ENCODE results near the gene SRP9.
"Not testable (repeated sequence)": the region's sequence is repeated elsewhere in the genome, so short reads cannot be mapped to it uniquely, and the experiment has no call there.

SRP9 gene

DNA sequence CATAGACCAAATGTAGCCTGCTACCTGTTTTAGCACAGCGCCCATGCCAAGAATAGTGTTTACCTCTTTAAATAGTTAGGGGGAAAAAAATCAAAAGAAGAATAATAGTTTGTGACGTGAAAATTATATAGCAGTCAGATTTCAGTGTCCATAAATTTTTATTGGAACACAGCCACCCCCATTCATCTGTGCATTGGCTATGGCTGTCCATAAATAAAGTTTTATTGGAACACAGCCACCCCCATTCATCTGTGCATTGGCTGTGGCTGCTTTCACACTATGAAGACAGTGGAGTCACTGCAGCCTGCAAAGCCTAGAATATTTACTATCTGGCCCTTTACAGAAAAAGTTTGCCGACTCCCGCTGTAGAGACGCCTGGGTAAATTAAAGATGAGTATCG is 53.2 kb downstream of the SRP9 start:
- Mint-ChIP-seq H3K9me3 (no peaks in the 10 kb centered on the region), H3K27ac (no peak overlapping the region), H3K36me3 (no peaks in the 10 kb centered on the region), H3K4me3 (no peak overlapping the region), H3K4me1 (no peaks in the 10 kb centered on the region), H3K27me3 (no peaks in the 10 kb centered on the region)
- ATAC-seq = no peak

DNA sequence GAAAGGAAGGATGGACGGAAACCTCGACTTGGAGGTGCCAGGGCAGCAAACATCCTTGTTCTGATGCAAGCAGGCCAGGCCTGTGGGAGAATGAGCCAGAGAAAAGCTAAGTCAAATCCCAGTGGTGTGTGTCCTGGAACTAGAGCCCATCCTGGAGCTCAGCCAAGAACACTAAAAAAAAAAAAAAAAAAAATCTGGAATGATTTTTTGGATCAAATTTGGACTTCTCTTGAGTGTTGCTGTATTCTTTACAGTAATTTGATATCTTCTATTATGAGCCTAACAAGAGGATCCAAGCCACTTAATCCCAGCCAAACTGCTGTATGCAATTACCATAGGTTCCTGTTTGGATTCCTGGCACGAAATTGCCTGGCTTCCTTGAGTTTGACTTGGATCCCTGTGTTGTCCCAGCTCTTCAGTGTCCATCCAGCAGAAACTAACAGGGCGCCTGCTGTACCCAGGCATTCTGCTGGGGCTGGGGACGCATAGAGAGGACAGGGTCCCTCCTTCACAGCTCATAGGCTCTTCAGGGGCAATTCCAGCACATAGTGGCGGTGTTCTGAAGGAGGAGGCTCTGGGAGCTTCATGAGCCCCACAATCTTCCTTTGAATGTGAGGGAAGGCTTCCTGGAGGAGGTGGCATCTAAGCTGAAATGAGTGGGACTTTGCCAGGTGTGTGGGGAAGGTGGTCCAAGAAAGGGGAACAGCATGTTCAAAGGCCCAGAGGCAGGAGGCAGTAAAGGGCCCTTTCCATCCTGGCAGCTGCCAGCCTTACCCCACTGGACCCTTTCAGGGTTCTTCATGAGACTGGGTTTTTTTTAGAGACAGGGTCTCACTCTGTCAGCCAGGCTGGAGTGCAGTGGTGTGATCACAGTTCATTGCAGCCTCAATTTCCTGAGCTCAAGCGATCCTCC is 57.0 kb downstream of the SRP9 start:
- Mint-ChIP-seq H3K36me3 (no peaks in the 10 kb centered on the region), H3K4me3 (no peak overlapping the region), H3K4me1 (no peaks in the 10 kb centered on the region), H3K9me3 (no peaks in the 10 kb centered on the region), H3K27me3 (no peaks in the 10 kb centered on the region), H3K27ac (no peak overlapping the region)
- no peak for ATAC-seq

DNA sequence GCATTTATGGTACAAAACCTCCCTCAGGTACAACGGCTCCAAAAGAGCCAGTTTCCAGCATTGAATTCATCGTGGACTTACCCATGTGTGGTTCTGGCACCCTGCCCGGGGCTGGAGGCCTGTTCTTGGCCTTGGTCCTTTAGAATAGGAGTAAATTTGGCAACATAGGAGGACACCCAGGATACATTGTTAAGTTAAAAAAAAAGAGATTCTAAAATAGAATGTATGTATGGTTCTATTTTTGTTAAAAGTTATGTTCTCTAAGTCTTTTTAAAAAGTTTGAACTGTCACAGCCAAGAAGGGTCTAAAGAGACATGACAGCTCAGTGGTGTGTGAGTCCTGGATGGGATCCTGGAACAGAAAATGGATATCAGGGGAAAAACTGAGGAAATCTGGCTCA is 58.2 kb downstream of the SRP9 start:
- Mint-ChIP-seq H3K9me3 (no peaks in the 10 kb centered on the region), H3K27me3 (no peaks in the 10 kb centered on the region), H3K4me3 (no peak overlapping the region), H3K27ac (no peak overlapping the region), H3K4me1 (peaks cover 2% of the 10 kb centered on the region), H3K36me3 (no peaks in the 10 kb centered on the region)
- ATAC-seq = no peak

DNA sequence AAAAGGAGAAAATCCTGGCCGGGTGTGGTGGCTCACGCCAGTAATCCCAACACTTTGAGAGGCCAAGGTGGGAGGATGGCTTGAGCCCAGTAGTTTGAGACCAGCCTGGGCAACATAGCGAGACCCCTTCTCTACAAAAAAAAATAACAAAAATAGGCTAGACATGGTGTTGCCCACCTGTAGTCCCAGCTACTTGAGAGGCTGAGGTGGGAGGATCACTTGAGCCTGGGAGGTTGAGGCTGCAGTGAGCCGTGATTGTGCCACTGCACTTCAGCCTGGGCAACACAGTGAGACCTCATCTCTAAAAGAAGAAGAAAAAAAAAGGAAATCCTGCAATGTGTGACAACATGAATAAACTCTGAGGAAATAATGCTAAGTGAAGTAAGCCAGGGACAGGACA is 58.7 kb downstream of the SRP9 start:
- H3K36me3 Mint-ChIP-seq, H3K27ac Mint-ChIP-seq, H3K9me3 Mint-ChIP-seq, H3K4me1 Mint-ChIP-seq, ATAC-seq, H3K4me3 Mint-ChIP-seq, H3K27me3 Mint-ChIP-seq: not testable (repeated sequence)

DNA sequence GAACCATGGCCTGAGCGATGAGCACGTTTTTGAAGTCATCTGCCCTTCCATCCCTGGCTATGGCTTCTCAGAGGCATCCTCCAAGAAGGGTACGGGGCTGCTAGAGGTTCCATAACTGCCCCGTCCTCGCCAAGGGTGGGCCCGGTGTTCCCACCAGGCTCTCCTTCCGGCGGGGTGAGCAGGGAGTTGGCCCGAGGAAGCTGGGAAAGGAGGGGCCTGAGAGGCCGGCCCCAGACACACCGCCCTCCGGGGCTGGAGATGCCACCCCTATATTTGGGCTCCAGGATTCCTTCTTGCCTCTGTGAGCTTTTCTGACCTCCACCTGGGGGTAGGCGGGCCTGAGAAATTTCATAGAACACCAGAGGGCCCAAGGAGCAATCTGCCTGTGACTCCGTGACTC is 61.2 kb downstream of the SRP9 start:
- no peaks in the 10 kb centered on the region for H3K36me3 Mint-ChIP-seq
- no peak for ATAC-seq
- H3K9me3 Mint-ChIP-seq = no peaks in the 10 kb centered on the region
- no peak overlapping the region for H3K27ac Mint-ChIP-seq
- H3K4me3 Mint-ChIP-seq = no peak overlapping the region
- H3K27me3 Mint-ChIP-seq = no peaks in the 10 kb centered on the region
- peaks cover 10% of the 10 kb centered on the region for H3K4me1 Mint-ChIP-seq

All from stimulated activated memory B cell treated with anti-CD40 and anti-IgM and Interleukin-4, amounts not matched to agents 10 μg/mL and 1 μg/mL and 100 μg/mL, for 72 hours (primary cell).